ENCODE data around the gene MTHFD2L. TPM values are rescaled to one million over a fixed set of nuclear protein-coding genes. Genes with fewer than 3 reads are reported as not detected.
"Not testable (repeated sequence)": the region's sequence is repeated elsewhere in the genome, so short reads cannot be mapped to it uniquely, and the experiment has no call there.

The MTHFD2L gene
- total RNA-seq, 2 experiments from 2014 or later = 6.5 to 6.8 TPM

GRCh38 chr4:74120086-74120485 lies 37.8 kb upstream of the MTHFD2L start:
- Mint-ChIP-seq H3K4me3 (no peak overlapping the region), H3K4me1 (no peaks in the 10 kb centered on the region), H3K27me3 (no peaks in the 10 kb centered on the region), H3K36me3 (no peaks in the 10 kb centered on the region), H3K27ac (no peak overlapping the region), H3K9me3 (ENCODE audit: low read depth) (peaks cover 4% of the 10 kb centered on the region)
- no peak for ATAC-seq
- CTCF ChIA-PET = no interaction called here
- no peak for DNase-seq

- DNase-seq = no peak
- Mint-ChIP-seq H3K9me3 (ENCODE audit: low read depth) (peaks cover 4% of the 10 kb centered on the region), H3K4me1 (no peaks in the 10 kb centered on the region), H3K27me3 (no peaks in the 10 kb centered on the region), H3K4me3 (no peak overlapping the region), H3K27ac (no peak overlapping the region), H3K36me3 (no peaks in the 10 kb centered on the region)
- CTCF ChIA-PET = no interaction called here
- ATAC-seq = no peak
Measured at GRCh38 chr4:74121643-74122579, 36.0 kb upstream of the MTHFD2L start.

- no peaks in the 10 kb centered on the region for H3K36me3 Mint-ChIP-seq
- H3K9me3 Mint-ChIP-seq (ENCODE audit: low read depth) = peaks cover 4% of the 10 kb centered on the region
- H3K27me3 Mint-ChIP-seq = peaks cover 6% of the 10 kb centered on the region
- H3K4me1 Mint-ChIP-seq = no peaks in the 10 kb centered on the region
- no peak for ATAC-seq
- H3K27ac Mint-ChIP-seq = no peak overlapping the region
- H3K4me3 Mint-ChIP-seq = no peak overlapping the region
- DNase-seq = no peak
- CTCF ChIA-PET = no interaction called here
Measured at GRCh38 chr4:74123065-74123728, 34.7 kb upstream of the MTHFD2L start.

- CTCF ChIA-PET = no interaction called here
- peaks cover 4% of the 10 kb centered on the region for H3K9me3 Mint-ChIP-seq (ENCODE audit: low read depth)
- DNase-seq = no peak
- ATAC-seq = no peak
- H3K27ac Mint-ChIP-seq = no peak overlapping the region
- H3K4me3 Mint-ChIP-seq = no peak overlapping the region
- H3K27me3 Mint-ChIP-seq = peaks cover 10% of the 10 kb centered on the region
- H3K4me1 Mint-ChIP-seq = no peaks in the 10 kb centered on the region
- H3K36me3 Mint-ChIP-seq = no peaks in the 10 kb centered on the region
Measured at GRCh38 chr4:74125029-74125428, 32.9 kb upstream of the MTHFD2L start.

- no peaks in the 10 kb centered on the region for H3K36me3 Mint-ChIP-seq
- DNase-seq (no peak), ATAC-seq (no peak)
- H3K4me1 Mint-ChIP-seq = no peaks in the 10 kb centered on the region
- CTCF ChIA-PET = no interaction called here
- peaks cover 10% of the 10 kb centered on the region for H3K27me3 Mint-ChIP-seq
- no peak overlapping the region for H3K4me3 Mint-ChIP-seq
- no peak overlapping the region for H3K27ac Mint-ChIP-seq
- H3K9me3 Mint-ChIP-seq (ENCODE audit: low read depth) = no peaks in the 10 kb centered on the region
Measured at GRCh38 chr4:74127745-74128144, 30.2 kb upstream of the MTHFD2L start.

GRCh38 chr4:74130843-74131242 lies 27.1 kb upstream of the MTHFD2L start:
- DNase-seq; H3K9me3 Mint-ChIP-seq (ENCODE audit: low read depth); CTCF ChIA-PET; H3K36me3 Mint-ChIP-seq; ATAC-seq; H3K4me1 Mint-ChIP-seq; H3K27ac Mint-ChIP-seq; H3K4me3 Mint-ChIP-seq; H3K27me3 Mint-ChIP-seq: not testable (repeated sequence)

- H3K36me3 Mint-ChIP-seq; CTCF ChIA-PET; H3K9me3 Mint-ChIP-seq (ENCODE audit: low read depth); H3K4me1 Mint-ChIP-seq; ATAC-seq; H3K4me3 Mint-ChIP-seq; H3K27ac Mint-ChIP-seq; H3K27me3 Mint-ChIP-seq; DNase-seq: not testable (repeated sequence)
Measured at GRCh38 chr4:74132188-74132587, 25.7 kb upstream of the MTHFD2L start.

- H3K4me3 Mint-ChIP-seq = no peak overlapping the region
- H3K4me1 Mint-ChIP-seq = no peaks in the 10 kb centered on the region
- no peak for ATAC-seq
- no peaks in the 10 kb centered on the region for H3K36me3 Mint-ChIP-seq
- H3K27ac Mint-ChIP-seq = no peak overlapping the region
- H3K27me3 Mint-ChIP-seq = peaks cover 8% of the 10 kb centered on the region
- CTCF ChIA-PET = interaction anchor here (1.2 to 2.1 kb wide), 3 partner anchors 11 to 479 kb away, joined by 3 to 8 read pairs (median 3); no protein-coding TSS in a partner anchor
- DNase-seq = no peak
- H3K9me3 Mint-ChIP-seq (ENCODE audit: low read depth) = no peaks in the 10 kb centered on the region
Measured at GRCh38 chr4:74132944-74133343, 25.0 kb upstream of the MTHFD2L start.

GRCh38 chr4:74133786-74134499 lies 24.0 kb upstream of the MTHFD2L start:
- no peaks in the 10 kb centered on the region for H3K9me3 Mint-ChIP-seq (ENCODE audit: low read depth)
- H3K36me3 Mint-ChIP-seq = no peaks in the 10 kb centered on the region
- no peak for ATAC-seq
- no peak overlapping the region for H3K4me3 Mint-ChIP-seq
- H3K4me1 Mint-ChIP-seq = no peaks in the 10 kb centered on the region
- DNase-seq = peak; percentile 63
- CTCF ChIA-PET = interaction anchor here (0.7 to 2.1 kb wide), 8 partner anchors 10 to 822 kb away, joined by 3 to 8 read pairs (median 3); no protein-coding TSS in a partner anchor
- peaks cover 9% of the 10 kb centered on the region for H3K27me3 Mint-ChIP-seq
- H3K27ac Mint-ChIP-seq = no peak overlapping the region

- ATAC-seq (no peak), DNase-seq (no peak)
- Mint-ChIP-seq H3K4me3 (no peak overlapping the region), H3K9me3 (ENCODE audit: low read depth) (no peaks in the 10 kb centered on the region), H3K4me1 (no peaks in the 10 kb centered on the region), H3K27ac (no peak overlapping the region), H3K27me3 (peaks cover 9% of the 10 kb centered on the region), H3K36me3 (no peaks in the 10 kb centered on the region)
- CTCF ChIA-PET = interaction anchor here (0.7 to 2.1 kb wide), 6 partner anchors 9 to 822 kb away, joined by 3 to 8 read pairs (median 4); no protein-coding TSS in a partner anchor
Measured at GRCh38 chr4:74134500-74134852, 23.4 kb upstream of the MTHFD2L start.

- H3K36me3 Mint-ChIP-seq = no peaks in the 10 kb centered on the region
- ATAC-seq = no peak
- CTCF ChIA-PET = interaction anchor here (0.9 kb wide), 1 partner anchor 12 kb away, joined by 3 read pairs; no protein-coding TSS in a partner anchor
Measured at GRCh38 chr4:74146581-74147129, 11.3 kb upstream of the MTHFD2L start.

GRCh38 chr4:74148205-74148604 lies 9.7 kb upstream of the MTHFD2L start:
- DNase-seq = no peak
- no peak for ATAC-seq
- Mint-ChIP-seq H3K4me1 (no peaks in the 10 kb centered on the region), H3K36me3 (no peaks in the 10 kb centered on the region), H3K9me3 (ENCODE audit: low read depth) (no peaks in the 10 kb centered on the region), H3K27me3 (peaks cover 42% of the 10 kb centered on the region), H3K27ac (no peak overlapping the region), H3K4me3 (no peak overlapping the region)
- CTCF ChIA-PET = no interaction called here

More at GRCh38 chr4:74146581-74147129, 11.3 kb upstream of the MTHFD2L start:
- Mint-ChIP-seq H3K9me3 (ENCODE audit: low read depth) (no peaks in the 10 kb centered on the region), H3K27ac (no peak overlapping the region), H3K4me3 (no peak overlapping the region), H3K4me1 (no peaks in the 10 kb centered on the region), H3K27me3 (peaks cover 42% of the 10 kb centered on the region)
- no peak for DNase-seq

GRCh38 chr4:74152836-74153235 lies 5.1 kb upstream of the MTHFD2L start:
- no peak overlapping the region for H3K27ac Mint-ChIP-seq
- ATAC-seq (no peak), DNase-seq (no peak)
- peaks cover 6% of the 10 kb centered on the region for H3K4me1 Mint-ChIP-seq
- CTCF ChIA-PET = no interaction called here
- H3K4me3 Mint-ChIP-seq = no peak overlapping the region
- H3K9me3 Mint-ChIP-seq (ENCODE audit: low read depth) = no peaks in the 10 kb centered on the region
- H3K27me3 Mint-ChIP-seq = peaks cover 36% of the 10 kb centered on the region
- no peaks in the 10 kb centered on the region for H3K36me3 Mint-ChIP-seq
